Tibial nerve (tissue), 4 donors: Measurements from ENCODE around the gene GALNT12. TPM values are rescaled to one million over a fixed set of nuclear protein-coding genes. Genes with fewer than 3 reads are reported as not detected.

Experiments used
- DNase-seq, 2 donors: peaks; one replicate each; pipeline ENCODE4 v3.0.0-alpha.2; 2019; ENCODE audit warnings: low spot score in 2 of 2
- H3K27ac ChIP-seq, 4 donors: fragments of 200-600 bp; sonication (generic) in 3 of 4; one replicate each; pipeline ENCODE4 v1.5.1; 2017 to 2019; ENCODE audit warnings: mild to moderate bottlenecking in 1 of 4
- H3K27me3 ChIP-seq, 2 donors: fragments of 200-600 bp; sonication (generic) in 1 of 2; one replicate each; pipeline versions ENCODE4 v1.5.1 to v1.6.0; 2017 to 2019
- H3K36me3 ChIP-seq, 3 donors: fragments of 200-600 bp; sonication (generic); one replicate each; pipeline ENCODE4 v1.5.1; 2018 to 2019
- H3K4me1 ChIP-seq, 4 donors: fragments of 200-600 bp; sonication (generic) in 3 of 4; one replicate each; pipeline ENCODE4 v1.5.1; 2017 to 2019
- H3K4me3 ChIP-seq, 4 donors: fragments of 200-600 bp; sonication (generic) in 3 of 4; one replicate each; pipeline ENCODE4 v1.5.1; 2017 to 2019; ENCODE audit warnings: mild to moderate bottlenecking in 1 of 4, moderate library complexity in 1 of 4
- H3K9me3 ChIP-seq, 4 donors: fragments of 200-600 bp; sonication (generic) in 3 of 4; one replicate each; pipeline ENCODE4 v1.5.1; 2017 to 2019
- CTCF ChIP-seq, 5 experiments: fragments of 200-600 bp in 3 of 5; fragments of 450-650 bp in 2 of 5; sonication (generic) in 3 of 5; IDR thresholded peaks; one replicate each; pipeline ENCODE4 v1.5.1; 2016 to 2019; ENCODE audit warnings: antibody characterized with exemption in 5 of 5, mild to moderate bottlenecking in 3 of 5, moderate library complexity in 2 of 5
- EP300 ChIP-seq, 2 donors: sonication (generic); formaldehyde crosslinking; IDR thresholded peaks; one replicate each; pipeline ENCODE4 v1.6.1; 2017; ENCODE audit warnings: antibody characterized with exemption in 2 of 2, mild to moderate bottlenecking in 1 of 2
- POLR2A ChIP-seq, 2 donors: fragments of 450-650 bp; IDR thresholded peaks; one replicate each; pipeline ENCODE4 v1.6.1; 2017; ENCODE audit warnings: antibody characterized with exemption in 2 of 2, mild to moderate bottlenecking in 2 of 2, moderate library complexity in 2 of 2
- WGBS, 2 donors: methylation state at CpG; one replicate each; pipeline ENCODE4 v1.1.5; 2018; 5-methylcytosine and 5-hydroxymethylcytosine counted together
- total RNA-seq, 4 donors: library from RNA; depleted of rRNA; stranded (reverse); fragments of >200 nt; gene quantifications; one replicate each; pipeline ENCODE4 v1.1.0, GENCODE V29; 2016

The GALNT12 gene
- total RNA-seq, 4 donors from 2014 or later = 1.8 to 6.0 (median 3.5) TPM

GRCh38 chr9:98831696-98832095, 24.2 kb downstream of the GALNT12 start:
- Histone ChIP-seq H3K4me1 (peaks cover 0 to 7% (median 0%) of the 10 kb centered on the region in 4 donors), H3K36me3 (peaks cover 0 to 3% (median 0%) of the 10 kb centered on the region in 3 donors), H3K9me3 (no peaks in the 10 kb centered on the region), H3K27me3 (no peaks in the 10 kb centered on the region), H3K27ac (no peak overlapping the region), H3K4me3 (no peak overlapping the region)
- TF ChIP-seq CTCF (IDR thresholded peaks at IDR 0.05) = no peak
- no peak for DNase-seq
- WGBS, 2 donors = 83 to 91% methylated on average over 16 of the region's 16 CpGs

DNA sequence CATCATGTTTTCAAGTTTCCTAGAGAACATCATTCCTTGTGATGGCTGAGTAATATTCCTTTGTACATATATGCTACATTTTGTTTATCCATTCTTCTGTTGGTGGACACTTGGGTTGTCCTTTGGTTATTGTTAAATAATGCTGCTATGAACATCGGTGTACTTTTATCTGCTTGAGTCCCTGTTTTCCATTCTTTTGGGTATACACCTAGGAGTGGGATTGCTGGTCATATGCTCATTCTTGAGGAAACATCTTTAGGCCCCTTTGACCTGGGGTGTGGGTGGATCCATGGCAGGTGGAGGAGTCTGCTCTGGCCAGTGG, 25.3 kb downstream of the GALNT12 start:
- WGBS, 2 donors = 97 to 100% methylated on average over 1 of the region's 1 CpG
- no peak for TF ChIP-seq POLR2A (IDR thresholded peaks at IDR 0.05)
- no peak for TF ChIP-seq EP300 (IDR thresholded peaks at IDR 0.05)
- TF ChIP-seq CTCF (IDR thresholded peaks at IDR 0.05) = no peak
- DNase-seq = no peak
- H3K4me3 ChIP-seq = no peak overlapping the region
- no peak overlapping the region for H3K27ac ChIP-seq
- no peaks in the 10 kb centered on the region for H3K36me3 ChIP-seq
- H3K4me1 ChIP-seq = peaks cover 0 to 7% (median 0%) of the 10 kb centered on the region in 4 donors
- no peaks in the 10 kb centered on the region for H3K9me3 ChIP-seq
- no peaks in the 10 kb centered on the region for H3K27me3 ChIP-seq

GRCh38 chr9:98833090-98833956, 25.9 kb downstream of the GALNT12 start:
- no peaks in the 10 kb centered on the region for H3K9me3 ChIP-seq
- no peak for DNase-seq
- H3K27ac ChIP-seq = no peak overlapping the region
- H3K4me3 ChIP-seq = no peak overlapping the region
- no peak for TF ChIP-seq EP300 (IDR thresholded peaks at IDR 0.05)
- TF ChIP-seq CTCF (IDR thresholded peaks at IDR 0.05) = no peak
- no peak for TF ChIP-seq POLR2A (IDR thresholded peaks at IDR 0.05)
- no peaks in the 10 kb centered on the region for H3K27me3 ChIP-seq
- no peaks in the 10 kb centered on the region for H3K36me3 ChIP-seq
- WGBS, 2 donors = 79 to 80% methylated on average over 9 of the region's 9 CpGs
- peaks cover 0 to 7% (median 0%) of the 10 kb centered on the region in 4 donors for H3K4me1 ChIP-seq

DNA sequence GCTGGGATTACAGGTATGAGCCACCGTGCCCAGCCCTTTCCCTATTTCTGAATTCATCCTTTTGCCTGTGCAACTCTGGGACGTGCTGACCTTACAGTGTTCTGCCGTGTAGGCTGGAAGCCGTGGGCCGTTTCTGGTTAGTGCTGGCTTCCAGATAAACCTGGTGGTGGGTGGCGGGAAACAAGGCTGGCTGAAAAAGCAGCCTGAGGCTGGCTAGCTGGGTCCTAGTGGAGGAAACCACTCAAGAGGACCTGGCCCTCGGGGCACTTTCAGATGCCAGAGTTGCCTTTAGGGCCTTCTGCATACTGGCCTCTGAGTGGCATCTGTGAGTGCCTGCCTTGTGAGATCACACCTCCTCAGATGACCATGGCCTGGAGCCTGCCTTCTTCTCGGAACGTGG, 26.9 kb downstream of the GALNT12 start:
- no peak for TF ChIP-seq POLR2A (IDR thresholded peaks at IDR 0.05)
- H3K4me3 ChIP-seq = no peak overlapping the region
- no peak for DNase-seq
- peaks cover 0 to 7% (median 0%) of the 10 kb centered on the region in 4 donors for H3K4me1 ChIP-seq
- no peak overlapping the region for H3K27ac ChIP-seq
- H3K9me3 ChIP-seq = no peaks in the 10 kb centered on the region
- H3K27me3 ChIP-seq = no peaks in the 10 kb centered on the region
- WGBS, 2 donors = 70 to 85% methylated on average over 9 of the region's 9 CpGs
- no peaks in the 10 kb centered on the region for H3K36me3 ChIP-seq

- TF ChIP-seq EP300 (IDR thresholded peaks at IDR 0.05) (no peak), POLR2A (IDR thresholded peaks at IDR 0.05) (no peak), CTCF (IDR thresholded peaks at IDR 0.05) (no peak)
- H3K4me1 ChIP-seq = peaks cover 0 to 7% (median 0%) of the 10 kb centered on the region in 4 donors
- no peak overlapping the region for H3K4me3 ChIP-seq
- peak overlapping the region in 1 of 4 donors; percentile 0 for H3K27ac ChIP-seq
- no peaks in the 10 kb centered on the region for H3K27me3 ChIP-seq
- DNase-seq = no peak
- 65 to 70% methylated on average over 4 of the region's 4 CpGs for WGBS, 2 donors
- H3K9me3 ChIP-seq = no peaks in the 10 kb centered on the region
- no peaks in the 10 kb centered on the region for H3K36me3 ChIP-seq
Measured at GRCh38 chr9:98836206-98836605, 28.7 kb downstream of the GALNT12 start.
